Upper lobe of right lung (tissue), 1 donor: ENCODE data around the gene CRMP1. TPM values are rescaled to one million over a fixed set of nuclear protein-coding genes. Genes with fewer than 3 reads are reported as not detected.

Source experiments
- ATAC-seq: fragments of 200-7000 bp; cut with Tn5 transposase; one replicate; pipeline ENCODE4 v1.9.1; 2020; ENCODE audit warnings: mild to moderate bottlenecking, moderate library complexity
- DNase-seq: peaks from one replicate; pipeline ENCODE4 v3.0.0-alpha.2; 2020
- H3K27ac ChIP-seq: fragments of 200-600 bp; one replicate; pipeline ENCODE4 v1.8.0; 2022
- H3K27me3 ChIP-seq: fragments of 200-600 bp; one replicate; pipeline ENCODE4 v1.8.0; 2022; ENCODE audit warnings: mild to moderate bottlenecking
- H3K36me3 ChIP-seq: fragments of 200-600 bp; one replicate; pipeline ENCODE4 v1.8.0; 2022
- H3K4me1 ChIP-seq: fragments of 200-600 bp; one replicate; pipeline ENCODE4 v1.8.0; 2022
- H3K4me3 ChIP-seq: fragments of 200-600 bp; one replicate; pipeline ENCODE4 v1.8.0; 2022; ENCODE audit warnings: mild to moderate bottlenecking
- H3K9me3 ChIP-seq: fragments of 200-600 bp; one replicate; pipeline ENCODE4 v1.8.0; 2022
- intact Hi-C: fragments of 100-400 bp; cut with DNase I; formaldehyde crosslinking; loops from one replicate; pipeline ENCODE4 v1.11.0; 2022
- total RNA-seq: library from RNA; stranded (reverse); fragmentation: NEBNext Ultra II Directional; extraction: Animal tissue kit (Norgen Biotek cat#: 25700); gene quantifications from one replicate; pipeline ENCODE4 v1.2.1, GENCODE V29; 2021
- TF ChIP-seq, protein P1 (sequence below): fragments of 200-600 bp; IDR thresholded peaks from one replicate; pipeline ENCODE4 v1.8.0; 2022; ENCODE audit warnings: antibody characterized with exemption
- donor health status: DM: no; HTN: yes; CAD: no; lungs with severe emphysema.

CRMP1 gene
- total RNA-seq, 1 donor from 2014 or later = 6.1 TPM

DNA sequence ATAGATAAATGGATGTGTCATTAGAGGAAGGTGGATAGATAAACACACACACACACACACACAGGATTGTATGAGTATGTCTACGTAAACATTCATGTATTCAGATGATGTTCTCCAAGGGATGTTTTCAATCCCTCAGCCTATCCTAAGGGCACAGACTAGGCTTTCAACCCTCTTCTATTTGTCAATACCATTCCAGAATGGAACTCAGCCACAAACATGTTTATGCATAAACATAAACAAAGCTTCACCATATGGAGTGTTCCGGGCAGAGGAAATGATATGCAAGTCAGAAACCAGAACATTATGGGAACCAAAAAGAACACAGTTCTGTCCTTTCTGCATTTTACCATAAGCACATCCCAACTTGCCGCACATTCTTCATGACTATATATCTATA, 25.0 kb downstream of the CRMP1 start:
- Histone ChIP-seq H3K36me3 (no peaks in the 10 kb centered on the region), H3K9me3 (no peaks in the 10 kb centered on the region), H3K27me3 (no peaks in the 10 kb centered on the region), H3K27ac (no peak overlapping the region), H3K4me3 (no peak overlapping the region), H3K4me1 (no peaks in the 10 kb centered on the region)
- intact Hi-C loops = no loop called here
- ATAC-seq (no peak), DNase-seq (no peak)
- TF ChIP-seq, protein P1, sequence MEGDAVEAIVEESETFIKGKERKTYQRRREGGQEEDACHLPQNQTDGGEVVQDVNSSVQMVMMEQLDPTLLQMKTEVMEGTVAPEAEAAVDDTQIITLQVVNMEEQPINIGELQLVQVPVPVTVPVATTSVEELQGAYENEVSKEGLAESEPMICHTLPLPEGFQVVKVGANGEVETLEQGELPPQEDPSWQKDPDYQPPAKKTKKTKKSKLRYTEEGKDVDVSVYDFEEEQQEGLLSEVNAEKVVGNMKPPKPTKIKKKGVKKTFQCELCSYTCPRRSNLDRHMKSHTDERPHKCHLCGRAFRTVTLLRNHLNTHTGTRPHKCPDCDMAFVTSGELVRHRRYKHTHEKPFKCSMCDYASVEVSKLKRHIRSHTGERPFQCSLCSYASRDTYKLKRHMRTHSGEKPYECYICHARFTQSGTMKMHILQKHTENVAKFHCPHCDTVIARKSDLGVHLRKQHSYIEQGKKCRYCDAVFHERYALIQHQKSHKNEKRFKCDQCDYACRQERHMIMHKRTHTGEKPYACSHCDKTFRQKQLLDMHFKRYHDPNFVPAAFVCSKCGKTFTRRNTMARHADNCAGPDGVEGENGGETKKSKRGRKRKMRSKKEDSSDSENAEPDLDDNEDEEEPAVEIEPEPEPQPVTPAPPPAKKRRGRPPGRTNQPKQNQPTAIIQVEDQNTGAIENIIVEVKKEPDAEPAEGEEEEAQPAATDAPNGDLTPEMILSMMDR = no peak

DNA sequence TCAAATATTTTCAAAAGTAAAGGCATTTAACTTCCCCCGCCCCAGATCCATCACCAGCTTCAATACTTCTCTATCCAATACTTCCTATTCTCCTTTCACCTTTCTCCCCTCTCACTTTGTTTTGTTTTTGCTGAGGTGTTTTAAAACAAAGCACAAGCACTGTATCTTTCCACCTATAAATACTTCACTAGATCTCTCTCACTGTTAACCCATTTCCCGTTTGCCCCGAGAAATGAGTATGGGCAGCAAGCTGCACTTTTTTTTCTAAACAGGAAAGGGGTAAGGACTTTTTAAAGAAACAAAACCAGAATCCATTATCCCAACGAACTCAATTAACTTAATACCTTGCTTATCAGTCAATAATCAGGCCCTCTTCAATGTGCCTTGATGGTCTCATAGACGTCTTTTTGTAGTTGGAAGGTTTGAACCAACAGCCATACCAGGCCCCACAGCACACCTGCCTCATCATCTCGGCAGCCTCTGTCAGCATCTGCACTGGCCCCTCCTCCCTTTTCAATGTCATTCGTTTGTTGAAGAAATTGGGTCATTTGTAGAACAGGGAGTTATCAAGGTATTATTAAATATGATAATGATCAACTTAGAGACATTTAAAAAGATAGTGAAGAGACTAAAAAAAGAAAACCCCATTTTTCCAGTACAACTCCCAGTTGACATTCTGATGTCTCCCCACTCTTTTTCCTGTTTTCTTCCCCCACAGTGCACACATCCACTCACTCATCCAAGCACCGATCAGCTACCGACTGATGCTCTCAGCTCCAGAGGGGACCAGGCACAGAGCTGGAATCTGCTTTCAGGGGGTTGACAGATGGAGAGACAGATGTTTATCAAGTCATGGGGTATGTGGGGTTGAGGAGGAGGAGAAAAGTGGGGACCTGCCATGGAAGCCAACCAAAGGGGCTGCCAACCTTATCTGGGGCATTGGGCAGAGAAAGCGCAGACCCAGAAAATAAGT, 25.8 kb downstream of the CRMP1 start:
- H3K4me1 ChIP-seq = no peaks in the 10 kb centered on the region
- H3K27ac ChIP-seq = no peak overlapping the region
- no peaks in the 10 kb centered on the region for H3K27me3 ChIP-seq
- TF ChIP-seq, protein P1 = no peak
- DNase-seq (no peak), ATAC-seq (no peak)
- H3K4me3 ChIP-seq = no peak overlapping the region
- no peaks in the 10 kb centered on the region for H3K9me3 ChIP-seq
- no peaks in the 10 kb centered on the region for H3K36me3 ChIP-seq
- intact Hi-C loops = no loop called here

DNA sequence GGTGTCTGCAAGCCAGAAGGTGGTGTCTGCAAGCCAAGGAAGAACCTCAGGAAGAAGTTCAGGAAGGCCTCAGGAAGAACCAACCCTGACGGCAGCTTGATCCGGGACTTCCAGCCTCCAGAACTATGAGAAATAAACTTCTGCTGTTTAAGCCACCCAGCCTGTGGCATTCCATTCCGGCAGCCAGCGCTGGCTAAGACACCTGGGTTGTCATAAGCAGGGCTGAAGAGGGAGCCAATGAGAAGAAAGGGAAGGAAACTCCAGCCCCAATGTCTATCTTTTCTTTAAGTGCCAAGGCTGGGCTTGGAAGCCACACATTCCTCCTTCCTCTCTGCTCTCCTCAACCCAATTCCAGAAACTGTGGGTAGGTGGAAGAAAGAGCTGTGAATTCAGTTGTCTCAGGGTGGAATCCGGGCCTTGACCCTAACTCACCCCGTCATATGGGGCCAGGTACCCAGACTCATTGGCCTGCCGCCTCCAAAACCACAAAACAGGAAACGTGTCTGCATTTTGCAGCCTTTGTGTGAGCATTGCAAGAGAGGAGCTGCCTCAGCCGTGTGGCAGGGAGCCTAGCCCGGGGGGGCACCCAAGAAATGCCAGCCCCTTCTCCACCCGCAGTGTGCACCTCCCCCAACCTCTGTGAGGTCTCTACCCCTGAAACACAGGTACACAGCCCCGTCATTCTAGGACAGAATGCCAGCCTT, 26.8 kb downstream of the CRMP1 start:
- intact Hi-C loops = no loop called here

DNA sequence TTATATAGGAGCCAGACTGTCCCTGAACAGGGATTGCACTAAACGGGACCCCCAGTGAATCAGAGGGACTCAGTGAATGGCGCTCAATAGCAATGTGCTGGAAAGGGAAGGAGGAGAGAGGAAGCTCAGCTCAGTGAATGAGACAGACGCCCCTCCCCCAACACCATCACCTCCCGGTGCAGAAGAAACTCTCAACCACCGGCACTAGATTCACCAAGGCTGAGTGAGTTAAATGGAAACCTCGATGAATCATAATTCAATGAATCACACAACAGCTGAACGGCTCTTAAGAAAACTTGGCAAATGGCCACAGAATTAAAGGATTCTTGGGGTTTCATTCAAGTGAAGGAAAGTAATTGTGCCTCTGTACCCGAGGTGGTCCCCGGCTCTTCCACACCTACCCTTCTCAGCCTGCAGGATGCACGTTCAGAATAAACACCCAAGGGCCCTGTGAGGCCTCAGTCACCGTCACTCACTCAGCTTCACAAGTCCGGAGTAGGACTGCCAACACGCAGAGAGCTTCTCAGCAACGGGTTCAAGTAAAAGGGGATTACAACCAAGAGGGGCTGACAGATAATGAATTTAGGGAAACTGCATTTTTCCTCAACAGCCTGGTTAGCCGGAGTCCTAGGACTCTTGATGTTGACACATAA, 29.3 kb downstream of the CRMP1 start:
- no peak overlapping the region for H3K4me3 ChIP-seq
- no peaks in the 10 kb centered on the region for H3K36me3 ChIP-seq
- intact Hi-C loops = no loop called here
- no peaks in the 10 kb centered on the region for H3K9me3 ChIP-seq
- no peak for DNase-seq
- H3K27me3 ChIP-seq = peaks cover 6% of the 10 kb centered on the region
- H3K4me1 ChIP-seq = no peaks in the 10 kb centered on the region
- H3K27ac ChIP-seq = no peak overlapping the region
- no peak for ATAC-seq
- TF ChIP-seq, protein P1 = no peak

More for the DNA sequence above, 26.8 kb downstream of the CRMP1 start:
- no peak for ATAC-seq
- no peak for DNase-seq
- Histone ChIP-seq H3K4me1 (no peaks in the 10 kb centered on the region), H3K36me3 (no peaks in the 10 kb centered on the region), H3K9me3 (no peaks in the 10 kb centered on the region), H3K27me3 (peaks cover 3% of the 10 kb centered on the region), H3K4me3 (no peak overlapping the region), H3K27ac (no peak overlapping the region)
- TF ChIP-seq, protein P1 = no peak

DNA sequence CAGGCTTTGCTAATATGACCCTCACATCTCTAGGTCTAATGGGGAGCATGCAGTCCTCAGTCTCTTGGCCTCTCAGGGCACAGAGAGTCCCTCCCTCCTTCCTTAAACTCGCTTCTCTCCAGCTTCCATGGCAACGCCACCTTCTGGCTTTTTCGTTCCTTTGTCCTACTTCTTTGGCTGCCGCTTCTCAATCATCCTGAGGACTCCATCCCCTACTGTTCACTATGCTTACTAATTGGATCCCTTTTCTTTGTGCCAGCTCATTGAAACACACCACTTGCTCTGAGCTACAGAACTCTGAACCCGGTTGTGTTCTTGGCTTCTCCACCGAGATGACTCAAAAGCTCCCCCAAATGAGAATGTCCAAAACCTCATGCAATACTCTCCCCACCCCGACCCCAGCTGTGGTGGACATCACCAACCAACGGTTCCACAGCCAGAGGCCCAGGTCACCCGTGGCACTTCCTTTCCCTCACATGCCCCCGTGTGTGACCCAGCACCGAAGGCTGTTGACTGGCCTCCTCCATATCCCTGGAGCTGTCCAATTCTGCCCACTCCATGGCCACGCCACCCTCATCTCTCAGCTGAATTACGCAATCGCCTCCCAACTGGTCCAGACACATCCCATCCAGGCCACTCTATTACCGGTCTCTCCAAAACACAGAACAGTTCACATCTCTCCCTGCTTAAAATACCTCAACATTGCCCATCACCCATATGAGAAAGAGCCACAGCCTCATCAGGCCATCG, 34.7 kb downstream of the CRMP1 start:
- DNase-seq = no peak
- Histone ChIP-seq H3K4me3 (no peak overlapping the region), H3K27ac (no peak overlapping the region), H3K36me3 (no peaks in the 10 kb centered on the region), H3K4me1 (no peaks in the 10 kb centered on the region), H3K9me3 (no peaks in the 10 kb centered on the region), H3K27me3 (peaks cover 6% of the 10 kb centered on the region)
- intact Hi-C loops = no loop called here
- TF ChIP-seq, protein P1 = no peak
- no peak for ATAC-seq
